ENCODE results near the gene CHPF2. TPM values are rescaled to one million over a fixed set of nuclear protein-coding genes. Genes with fewer than 3 reads are reported as not detected.

Gene CHPF2
- polyA plus RNA-seq, 1 experiment = 32.9 TPM

DNA sequence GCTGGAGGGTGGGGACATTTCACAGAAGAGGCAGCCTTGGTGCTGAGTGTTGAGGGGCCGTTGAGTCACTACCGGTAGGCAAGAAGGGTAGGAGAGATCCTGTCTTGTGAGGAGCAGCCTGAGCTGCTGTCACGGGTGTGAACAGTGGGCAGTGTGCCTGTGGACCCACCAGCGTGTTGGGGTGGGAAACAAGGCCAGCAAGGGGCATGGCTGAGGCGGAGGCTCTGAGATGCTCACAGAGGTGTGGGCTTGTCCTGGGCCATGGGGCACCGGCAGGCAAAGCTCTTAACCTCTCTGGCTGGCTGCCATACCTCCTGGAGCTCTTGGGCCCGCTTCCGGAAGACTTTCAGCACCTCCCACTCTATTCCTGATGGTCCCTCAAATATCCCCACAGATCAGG is 49.8 kb downstream of the CHPF2 start:
- Histone ChIP-seq H3K27me3 (ENCODE audit: control insufficient read depth, insufficient read depth, low read length) (peaks cover 47% of the 10 kb centered on the region), H3K27ac (ENCODE audit: low read depth, low read length) (no peak overlapping the region), H3K4me3 (ENCODE audit: low read depth, low read length) (no peak overlapping the region), H3K9me3 (ENCODE audit: control insufficient read depth, insufficient read depth, low read length) (peaks cover 3% of the 10 kb centered on the region; the same call in 1 of the 2 replicates)
- no peak for DNase-seq (ENCODE audit: low read depth, low spot score)
- TF ChIP-seq, protein P1, sequence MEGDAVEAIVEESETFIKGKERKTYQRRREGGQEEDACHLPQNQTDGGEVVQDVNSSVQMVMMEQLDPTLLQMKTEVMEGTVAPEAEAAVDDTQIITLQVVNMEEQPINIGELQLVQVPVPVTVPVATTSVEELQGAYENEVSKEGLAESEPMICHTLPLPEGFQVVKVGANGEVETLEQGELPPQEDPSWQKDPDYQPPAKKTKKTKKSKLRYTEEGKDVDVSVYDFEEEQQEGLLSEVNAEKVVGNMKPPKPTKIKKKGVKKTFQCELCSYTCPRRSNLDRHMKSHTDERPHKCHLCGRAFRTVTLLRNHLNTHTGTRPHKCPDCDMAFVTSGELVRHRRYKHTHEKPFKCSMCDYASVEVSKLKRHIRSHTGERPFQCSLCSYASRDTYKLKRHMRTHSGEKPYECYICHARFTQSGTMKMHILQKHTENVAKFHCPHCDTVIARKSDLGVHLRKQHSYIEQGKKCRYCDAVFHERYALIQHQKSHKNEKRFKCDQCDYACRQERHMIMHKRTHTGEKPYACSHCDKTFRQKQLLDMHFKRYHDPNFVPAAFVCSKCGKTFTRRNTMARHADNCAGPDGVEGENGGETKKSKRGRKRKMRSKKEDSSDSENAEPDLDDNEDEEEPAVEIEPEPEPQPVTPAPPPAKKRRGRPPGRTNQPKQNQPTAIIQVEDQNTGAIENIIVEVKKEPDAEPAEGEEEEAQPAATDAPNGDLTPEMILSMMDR (IDR thresholded peaks at IDR 0.05; ENCODE audit: low read depth, low read length) = no peak
- ChIA-PET POLR2A (interaction anchor here (0.7 kb wide), 1 partner anchor 301 kb away, joined by 4 read pairs; no protein-coding TSS in a partner anchor), CTCF (interaction anchor here (1.2 kb wide), 1 partner anchor 38 kb away, joined by 9 read pairs; no protein-coding TSS in a partner anchor)

DNA sequence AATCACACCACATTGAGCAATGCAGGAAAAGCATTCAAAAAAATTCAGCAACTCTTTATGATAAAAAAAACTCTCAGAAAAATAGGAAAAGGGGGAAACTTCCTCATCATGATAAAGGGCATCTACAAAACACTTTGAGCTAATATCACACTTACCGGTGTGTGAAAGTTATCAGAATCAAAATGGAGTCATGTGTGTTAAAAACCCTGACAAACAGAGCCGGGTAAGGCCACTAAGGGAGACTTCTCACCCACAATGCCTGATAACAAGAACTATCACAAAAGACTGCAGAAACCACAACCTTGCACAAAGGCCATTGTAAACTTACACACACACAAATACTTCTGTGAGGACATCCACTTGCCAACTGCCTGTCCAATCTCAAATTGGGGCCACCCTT is 51.0 kb downstream of the CHPF2 start:
- Histone ChIP-seq H3K4me3 (ENCODE audit: low read depth, low read length) (no peak overlapping the region), H3K27ac (ENCODE audit: low read depth, low read length) (no peak overlapping the region), H3K27me3 (ENCODE audit: control insufficient read depth, insufficient read depth, low read length) (peaks cover 49% of the 10 kb centered on the region), H3K9me3 (ENCODE audit: control insufficient read depth, insufficient read depth, low read length) (peaks cover 3% of the 10 kb centered on the region; the same call in 1 of the 2 replicates)
- TF ChIP-seq, protein P1 (IDR thresholded peaks at IDR 0.05; ENCODE audit: low read depth, low read length) = no peak
- no peak for DNase-seq (ENCODE audit: low read depth, low spot score)
- CTCF ChIA-PET = no interaction called here
- POLR2A ChIA-PET = no interaction called here

DNA sequence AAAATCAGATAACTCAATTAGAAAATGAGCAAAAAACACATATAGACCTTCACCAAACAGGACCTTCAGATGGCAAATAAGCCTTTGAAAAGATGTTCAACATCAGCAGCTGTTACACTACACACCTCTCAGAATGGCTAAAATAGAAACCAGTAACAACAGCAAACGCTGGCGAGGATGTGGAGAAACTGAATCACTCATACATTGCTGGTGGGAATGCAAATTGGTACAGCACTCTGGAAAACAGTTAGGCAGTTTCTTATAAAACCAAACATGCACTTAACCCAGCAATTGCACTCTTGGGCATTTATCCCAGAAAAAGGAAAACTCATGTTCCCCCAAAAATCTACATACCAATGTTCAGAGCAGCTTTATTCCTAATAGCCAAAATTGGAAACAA is 53.9 kb downstream of the CHPF2 start:
- TF ChIP-seq, protein P1 (IDR thresholded peaks at IDR 0.05; ENCODE audit: low read depth, low read length) = no peak
- POLR2A ChIA-PET = no interaction called here
- CTCF ChIA-PET = interaction anchor here (0.7 to 1.4 kb wide), 6 partner anchors 9 to 42 kb away, joined by 3 to 6 read pairs (median 4); no protein-coding TSS in a partner anchor
- DNase-seq (ENCODE audit: low read depth, low spot score) = no peak
- H3K27ac ChIP-seq (ENCODE audit: low read depth, low read length) = no peak overlapping the region
- H3K9me3 ChIP-seq (ENCODE audit: control insufficient read depth, insufficient read depth, low read length) = peaks cover 3% of the 10 kb centered on the region; the same call in 1 of the 2 replicates
- H3K4me3 ChIP-seq (ENCODE audit: low read depth, low read length) = no peak overlapping the region
- H3K27me3 ChIP-seq (ENCODE audit: control insufficient read depth, insufficient read depth, low read length) = peaks cover 43% of the 10 kb centered on the region

Other genes starting within 250 kb of the CHPF2 start
- 0.60 and 1.5 TPM in 2 replicates for gene NOS3, start 241.5 kb upstream of the CHPF2 start, polyA plus RNA-seq (2011; rRNA removed)
- gene ATG9B, start 208.0 kb upstream of the CHPF2 start, polyA plus RNA-seq (2011; rRNA removed) = 0.02 and 0.06 TPM in 2 replicates
- gene ABCB8, start 204.0 kb upstream of the CHPF2 start, polyA plus RNA-seq (2011; rRNA removed) = 10.7 and 13.7 TPM in 2 replicates
- 0.07 and 0.11 TPM in 2 replicates for gene ASIC3, start 184.0 kb upstream of the CHPF2 start, polyA plus RNA-seq (2011; rRNA removed)
- 23.8 and 27.2 TPM in 2 replicates for gene CDK5, start 174.6 kb upstream of the CHPF2 start, polyA plus RNA-seq (2011; rRNA removed)
- 40.5 and 41.0 TPM in 2 replicates for gene SLC4A2, start 172.9 kb upstream of the CHPF2 start, polyA plus RNA-seq (2011; rRNA removed)
- gene FASTK, start 151.7 kb upstream of the CHPF2 start, polyA plus RNA-seq (2011; rRNA removed) = 44.1 and 59.9 TPM in 2 replicates
- gene TMUB1, start 149.0 kb upstream of the CHPF2 start, polyA plus RNA-seq (2011; rRNA removed) = 9.7 and 11.3 TPM in 2 replicates
- gene AGAP3, start 146.0 kb upstream of the CHPF2 start, polyA plus RNA-seq (2011; rRNA removed) = 41.6 and 44.6 TPM in 2 replicates
- gene GBX1, start 64.8 kb upstream of the CHPF2 start, polyA plus RNA-seq (2011; rRNA removed) = not detected in 2 replicates
- not detected in 2 replicates for gene ASB10, start 45.2 kb upstream of the CHPF2 start, polyA plus RNA-seq (2011; rRNA removed)
- not detected in 2 replicates for gene H2BK1, start 22.0 kb upstream of the CHPF2 start, polyA plus RNA-seq (2011; rRNA removed)
- gene ABCF2, start 5.3 kb upstream of the CHPF2 start, polyA plus RNA-seq (2011; rRNA removed) = 31.0 and 39.0 TPM in 2 replicates
- 39.2 and 47.7 TPM in 2 replicates for gene SMARCD3, start 16.2 kb downstream of the CHPF2 start, polyA plus RNA-seq (2011; rRNA removed)
- gene NUB1, start 109.3 kb downstream of the CHPF2 start, polyA plus RNA-seq (2011; rRNA removed) = 42.7 and 64.1 TPM in 2 replicates
- 0.15 and 0.17 TPM in 2 replicates for gene WDR86, start 177.6 kb downstream of the CHPF2 start, polyA plus RNA-seq (2011; rRNA removed)
- not detected in 2 replicates for gene CRYGN, start 207.7 kb downstream of the CHPF2 start, polyA plus RNA-seq (2011; rRNA removed)

Data from AG04450 (cell line).